HK-2 (cell line): ENCODE data around the gene IL12A.

Source experiments
- DNase-seq: peaks from one replicate; pipeline ENCODE4 v3.0.0-alpha.2; 2018; ENCODE audit not compliant: unreplicated experiment

IL12A gene

DNA sequence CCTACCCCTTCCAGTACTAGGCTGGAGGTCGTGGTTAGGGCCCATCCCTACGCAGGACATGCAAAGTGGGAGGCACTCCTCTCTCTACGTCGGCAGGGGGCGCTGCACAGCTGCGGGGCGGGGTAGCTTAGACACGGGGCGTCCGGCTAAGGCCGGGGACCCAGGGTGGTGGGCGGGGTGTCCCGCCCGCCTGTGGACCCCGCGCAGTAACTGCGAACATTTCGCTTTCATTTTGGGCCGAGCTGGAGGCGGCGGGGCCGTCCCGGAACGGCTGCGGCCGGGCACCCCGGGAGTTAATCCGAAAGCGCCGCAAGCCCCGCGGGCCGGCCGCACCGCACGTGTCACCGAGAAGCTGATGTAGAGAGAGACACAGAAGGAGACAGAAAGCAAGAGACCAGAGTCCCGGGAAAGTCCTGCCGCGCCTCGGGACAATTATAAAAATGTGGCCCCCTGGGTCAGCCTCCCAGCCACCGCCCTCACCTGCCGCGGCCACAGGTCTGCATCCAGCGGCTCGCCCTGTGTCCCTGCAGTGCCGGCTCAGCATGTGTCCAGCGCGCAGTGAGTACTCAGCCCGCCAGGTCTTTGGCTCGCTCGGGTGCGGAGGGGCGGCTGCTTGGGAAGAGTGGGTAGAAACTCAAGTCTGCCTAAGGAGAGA, at the start of gene IL12A:
IL12A (plus strand) TSS at position 219 of the 655 bp plus-strand sequence.
- DNase-seq = peak; percentile 90

DNA sequence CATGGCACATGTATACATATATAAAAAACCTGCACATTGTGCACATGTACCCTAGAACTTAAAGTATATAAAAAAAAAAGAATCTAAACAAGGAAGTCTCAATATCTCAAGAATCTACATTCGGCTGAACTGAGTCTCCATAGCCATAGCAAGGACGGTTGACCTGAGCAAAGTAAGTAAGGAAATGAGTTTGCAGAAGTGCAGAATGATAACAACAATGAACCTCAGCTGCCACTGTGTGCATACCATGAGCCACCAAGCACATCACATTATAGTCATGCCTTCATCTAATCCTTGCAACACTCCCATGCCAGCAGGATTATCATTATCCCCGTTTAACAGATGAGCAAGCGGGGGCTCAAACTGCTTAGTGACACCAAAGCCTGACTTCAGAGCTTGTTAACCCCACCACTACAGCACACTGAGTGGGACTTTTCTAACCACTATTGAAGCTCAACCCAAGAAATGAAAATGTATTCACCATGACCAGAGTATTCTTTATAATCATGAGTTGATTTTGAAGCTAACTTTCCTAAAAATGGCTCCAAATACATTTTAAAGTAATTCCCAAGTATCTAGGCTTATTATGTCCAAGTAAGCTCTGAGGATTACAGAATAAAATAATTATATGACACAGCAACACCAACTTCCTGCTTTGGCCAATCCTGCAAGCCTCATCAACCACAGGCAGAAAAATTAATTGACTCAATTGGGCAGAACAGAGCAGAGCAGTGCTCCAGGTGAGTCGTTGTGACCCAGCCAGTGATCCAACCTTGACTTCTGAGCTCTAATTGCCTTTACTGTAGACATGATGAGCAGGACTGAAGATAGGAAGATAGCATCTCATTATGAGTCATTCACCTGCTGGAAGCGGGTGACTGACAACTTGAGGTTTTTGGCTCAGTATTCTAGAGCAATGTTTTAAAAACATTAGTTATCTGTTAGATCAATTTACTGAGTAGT, 47.3 kb upstream of the IL12A start:
- no peak for DNase-seq

DNA sequence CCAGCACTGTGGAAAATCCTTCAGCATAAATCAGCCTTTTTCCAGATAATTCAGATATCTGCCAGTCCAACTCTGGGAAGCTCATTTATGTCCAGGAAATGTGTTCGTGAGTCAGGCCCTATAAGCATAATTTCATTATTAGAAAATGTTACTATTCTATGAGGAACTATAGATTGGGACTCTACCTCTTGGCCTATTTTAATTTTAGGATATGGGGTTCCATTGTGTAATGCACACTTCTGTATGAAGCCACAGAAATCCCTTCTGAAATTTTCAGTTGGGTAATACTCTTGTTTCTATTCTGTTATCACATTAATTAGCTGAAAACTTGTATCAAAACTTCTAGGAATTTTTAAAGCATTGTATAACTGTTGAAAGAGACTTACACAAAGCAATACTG, 43.9 kb upstream of the IL12A start:
- DNase-seq = no peak

DNA sequence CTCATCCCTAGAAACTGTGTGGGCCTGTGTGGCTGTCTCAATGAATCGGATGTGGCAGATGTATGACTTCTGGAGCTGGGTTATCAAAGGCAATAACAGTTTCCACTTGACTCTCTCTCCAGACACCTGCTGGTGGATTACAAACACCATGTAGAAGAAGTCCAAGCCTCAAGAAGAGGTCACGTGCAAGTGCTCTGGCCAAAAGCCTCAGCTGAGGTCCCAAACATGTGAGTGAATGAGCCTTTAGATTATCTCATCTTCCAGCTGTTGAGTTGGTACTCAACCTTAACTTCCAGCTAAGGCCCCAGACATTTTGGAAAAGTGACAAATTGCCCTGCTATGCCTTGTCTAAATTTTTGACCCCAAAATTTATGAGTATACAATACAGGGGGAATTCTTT, 42.7 kb upstream of the IL12A start:
- DNase-seq = no peak

DNA sequence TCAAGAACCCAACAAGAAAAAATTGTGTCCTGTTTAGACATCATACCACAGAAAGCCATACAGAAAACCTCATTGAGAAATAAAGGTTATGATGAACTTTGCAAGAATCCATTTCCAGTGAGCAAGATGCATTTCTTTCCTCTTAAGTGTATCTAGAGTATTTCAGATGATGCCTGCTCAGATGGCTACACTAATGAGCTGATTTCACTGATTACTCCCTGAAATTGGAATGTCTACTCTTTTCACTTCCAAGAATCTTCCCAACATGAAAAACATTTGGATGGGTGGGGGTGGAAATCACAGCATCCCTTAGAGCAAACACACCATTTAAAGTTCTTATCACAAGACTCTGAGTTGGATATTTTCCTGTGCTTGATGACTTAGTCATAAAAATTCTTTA, 41.4 kb upstream of the IL12A start:
- DNase-seq = no peak

DNA sequence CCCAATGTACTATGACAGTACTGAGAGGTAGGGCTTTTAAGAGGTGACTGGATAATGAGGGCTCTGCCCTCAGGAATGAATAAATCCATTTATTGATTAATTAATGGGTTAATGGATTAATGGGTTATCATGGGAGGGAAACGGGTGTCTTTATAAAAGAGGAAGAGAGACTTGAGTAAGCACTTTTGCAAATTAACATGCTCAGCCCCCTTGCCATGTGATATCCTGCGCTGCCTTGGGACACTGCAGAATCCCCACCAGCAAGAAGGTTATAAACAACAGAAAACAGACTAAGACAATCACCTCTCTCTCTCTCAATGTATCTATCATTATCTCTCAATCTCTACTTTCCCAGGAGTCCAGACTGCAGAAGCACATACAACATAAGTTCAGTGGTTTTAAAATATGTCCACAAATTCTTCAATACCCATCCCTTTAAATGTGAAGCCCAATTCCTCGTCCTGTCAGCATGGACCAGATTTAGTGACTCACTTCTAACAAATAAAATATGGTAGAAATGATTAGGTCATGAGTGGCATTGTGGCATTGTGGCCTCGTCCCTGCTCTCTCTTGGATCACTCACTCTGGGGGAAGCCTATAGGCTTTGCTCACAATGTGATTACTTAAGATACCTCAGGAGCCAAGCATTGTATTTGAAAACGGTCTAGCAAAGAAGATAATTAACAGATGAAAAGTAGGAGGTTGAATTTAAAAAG, 40.0 kb upstream of the IL12A start:
- no peak for DNase-seq

DNA sequence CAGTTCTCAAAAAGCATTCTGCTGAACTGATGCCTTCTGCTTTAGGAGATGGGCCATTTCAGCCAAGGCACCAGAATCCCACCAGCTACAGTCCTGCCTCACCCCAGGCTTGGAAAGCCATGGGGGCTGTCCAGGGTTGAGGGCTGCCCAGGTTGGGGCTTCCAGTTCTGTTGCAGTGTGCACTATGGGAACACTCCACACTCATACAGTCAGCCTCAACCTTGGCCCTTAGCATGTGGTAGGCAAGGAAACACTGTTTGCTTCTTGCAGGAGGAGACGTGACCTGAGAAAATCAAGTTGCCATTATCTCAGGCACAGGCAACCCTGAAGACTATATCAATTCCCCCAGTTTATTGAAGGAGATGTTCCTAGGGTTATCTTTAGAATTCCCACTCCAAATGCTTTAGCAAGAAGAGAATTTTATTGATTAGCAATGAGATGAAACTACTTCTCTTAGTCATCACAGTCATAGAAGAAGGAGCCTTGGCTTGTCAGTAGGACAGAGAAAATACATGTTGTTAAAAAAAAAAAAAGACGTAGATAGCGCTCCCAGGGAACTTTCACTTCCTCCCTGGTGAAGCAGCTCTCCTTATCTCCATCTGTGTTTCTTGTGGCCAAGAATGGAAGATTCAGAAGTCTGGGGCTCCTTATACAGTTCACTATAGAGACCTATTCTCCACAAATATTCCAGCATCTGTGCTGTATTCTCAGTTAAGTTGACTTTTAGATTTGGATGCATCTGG, 38.3 kb upstream of the IL12A start:
- no peak for DNase-seq

DNA sequence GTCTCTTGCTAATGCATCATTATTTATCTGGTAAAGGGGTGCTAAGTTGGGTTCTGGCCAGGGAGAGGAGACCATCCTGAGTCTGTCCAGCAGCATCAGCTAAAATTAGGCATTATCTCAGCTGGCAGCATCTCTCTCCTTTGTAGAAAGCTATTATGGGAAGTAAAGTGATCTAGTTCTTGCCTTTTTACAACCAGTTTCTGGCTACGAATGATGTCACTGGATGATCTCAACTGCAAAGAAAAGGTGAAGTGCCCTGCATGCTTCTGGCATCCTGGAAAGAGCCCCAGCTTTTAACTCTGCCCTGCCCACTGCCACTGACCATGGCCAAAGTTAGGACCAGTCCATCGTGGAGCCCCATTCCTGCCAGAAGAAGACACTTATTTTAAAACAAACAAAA, 37.1 kb upstream of the IL12A start:
- no peak for DNase-seq

DNA sequence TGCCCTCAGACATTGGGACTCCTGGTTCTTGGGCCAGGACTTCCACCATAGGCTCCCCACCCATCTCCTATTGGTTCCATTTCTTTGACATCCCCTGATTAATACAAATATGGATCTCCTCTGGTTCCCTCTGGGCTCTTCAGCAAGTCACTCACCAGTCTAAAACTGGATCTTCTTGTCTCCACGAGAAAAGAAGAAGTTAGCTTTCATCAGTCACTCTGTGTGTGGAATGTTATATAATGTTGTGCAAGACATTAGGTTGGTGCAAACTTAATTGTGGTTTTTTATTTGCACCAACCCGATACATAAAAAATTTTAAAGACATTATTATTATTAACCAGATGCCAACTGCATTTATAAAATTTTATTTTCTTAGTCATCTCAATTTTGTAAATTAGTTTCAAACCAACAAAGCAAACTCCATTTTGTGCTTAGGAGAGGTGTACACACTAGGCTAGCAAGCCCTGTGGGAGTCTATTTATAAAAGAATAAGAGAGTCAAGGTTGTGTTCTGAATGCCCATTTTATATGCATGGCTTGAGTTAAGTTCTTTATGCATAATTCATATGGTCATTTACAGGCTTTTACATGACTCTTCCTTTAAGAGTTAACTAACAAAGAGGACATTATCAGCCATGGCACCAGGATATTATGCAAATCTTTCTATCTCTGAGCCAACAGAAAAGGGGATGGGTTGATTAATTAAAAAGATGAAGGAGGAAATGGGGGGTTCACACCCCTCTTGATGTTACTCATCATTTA, 35.1 kb upstream of the IL12A start:
- DNase-seq = no peak

DNA sequence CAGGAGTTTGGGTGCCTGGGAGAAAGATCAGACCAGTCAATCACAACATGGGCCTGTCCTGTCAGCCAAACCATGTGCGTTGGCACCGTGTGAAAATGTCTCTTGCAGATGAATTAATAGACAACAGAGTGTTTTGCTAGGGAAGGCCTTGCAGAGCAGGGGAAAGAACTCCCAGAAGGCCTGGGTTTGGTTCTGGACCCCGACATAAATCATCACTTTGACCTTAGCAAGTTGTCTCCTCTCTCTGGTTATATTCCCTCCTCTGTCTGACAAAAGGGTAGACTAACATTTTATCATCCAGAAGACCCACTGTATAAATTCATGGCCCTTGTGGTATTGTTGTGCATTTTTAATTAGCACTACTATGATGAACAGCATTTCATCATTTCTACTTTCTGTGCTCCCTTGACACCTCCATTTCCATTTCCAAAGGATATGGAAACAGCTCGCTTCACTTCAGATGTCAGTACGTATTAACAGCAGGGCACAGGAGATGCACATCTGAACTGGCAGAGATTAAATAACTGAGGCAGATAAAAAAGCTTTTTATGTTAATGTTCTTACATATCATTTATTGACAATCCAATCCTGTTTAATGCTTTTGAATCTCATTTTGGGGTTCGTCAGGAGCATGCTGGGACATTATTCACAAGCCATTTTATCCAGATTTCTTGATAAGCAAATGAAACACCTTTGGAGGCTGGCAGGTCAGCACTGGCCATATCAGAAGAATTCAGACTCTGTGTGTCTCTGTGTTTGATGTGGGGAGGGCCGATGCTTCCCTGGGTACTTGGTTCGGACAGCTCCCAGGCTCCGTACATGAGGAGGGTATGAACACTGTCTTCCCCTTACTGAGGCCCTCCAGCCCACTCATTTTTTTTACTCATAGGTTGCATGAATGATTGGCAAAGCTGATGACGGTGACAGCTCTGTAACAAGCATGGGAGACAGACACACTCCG, 28.2 kb upstream of the IL12A start:
- DNase-seq = no peak

DNA sequence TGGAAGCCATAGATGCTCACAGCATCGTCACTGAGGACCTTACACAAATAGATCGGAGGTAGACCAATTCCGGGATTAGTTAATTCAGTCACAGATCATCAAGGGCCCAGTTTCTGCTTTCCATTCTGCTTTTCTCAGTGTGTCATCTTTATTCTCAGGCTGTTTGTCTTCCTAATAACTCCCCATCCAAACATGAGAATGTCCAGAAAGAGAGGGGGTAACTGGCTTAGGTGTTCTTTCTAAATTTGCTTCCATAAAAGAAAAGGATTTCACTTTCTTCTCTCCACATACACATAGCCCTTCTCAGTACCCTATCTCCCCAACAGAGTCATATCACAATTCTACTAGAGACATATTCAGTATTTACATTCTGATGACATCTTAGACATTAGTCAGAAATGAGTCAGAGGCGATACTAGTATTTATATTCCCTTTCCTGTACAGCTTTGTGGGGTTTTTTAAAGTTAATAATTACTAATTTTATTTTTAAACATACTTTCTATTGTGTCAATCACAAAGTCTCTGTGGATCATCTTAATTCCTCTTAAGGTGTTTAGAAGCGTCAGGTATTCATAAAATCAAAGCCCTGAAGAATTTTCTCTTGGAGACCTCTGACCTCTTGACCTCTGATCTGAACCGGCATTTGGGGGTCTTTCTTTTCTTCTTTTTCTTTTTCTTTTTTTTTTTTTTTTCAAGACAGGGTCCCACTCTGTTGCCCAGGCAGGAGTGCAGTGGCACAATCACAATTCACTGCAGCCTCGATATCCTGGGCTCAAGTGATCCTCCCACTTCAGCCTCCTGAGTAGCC, 24.3 kb upstream of the IL12A start:
- DNase-seq = no peak

DNA sequence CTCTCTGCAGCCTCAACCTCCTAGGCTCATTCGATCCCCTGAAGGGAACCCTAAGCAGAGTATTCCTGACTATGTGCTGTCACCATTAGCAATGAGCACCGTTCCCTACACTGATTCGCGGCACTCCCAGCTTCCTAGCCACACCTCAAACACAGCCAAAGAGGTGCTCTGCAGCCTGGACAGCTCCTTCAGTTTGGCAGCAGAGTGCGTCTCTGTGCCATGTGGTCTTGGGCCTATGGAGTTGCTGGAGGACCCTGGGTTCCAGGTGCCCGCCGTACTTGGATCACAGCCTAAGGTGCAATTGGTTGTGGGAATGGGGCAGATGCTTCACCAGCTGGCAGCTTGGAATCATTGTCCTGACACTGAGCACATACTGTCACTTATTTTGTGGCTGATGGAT, 17.3 kb upstream of the IL12A start:
- DNase-seq = no peak

DNA sequence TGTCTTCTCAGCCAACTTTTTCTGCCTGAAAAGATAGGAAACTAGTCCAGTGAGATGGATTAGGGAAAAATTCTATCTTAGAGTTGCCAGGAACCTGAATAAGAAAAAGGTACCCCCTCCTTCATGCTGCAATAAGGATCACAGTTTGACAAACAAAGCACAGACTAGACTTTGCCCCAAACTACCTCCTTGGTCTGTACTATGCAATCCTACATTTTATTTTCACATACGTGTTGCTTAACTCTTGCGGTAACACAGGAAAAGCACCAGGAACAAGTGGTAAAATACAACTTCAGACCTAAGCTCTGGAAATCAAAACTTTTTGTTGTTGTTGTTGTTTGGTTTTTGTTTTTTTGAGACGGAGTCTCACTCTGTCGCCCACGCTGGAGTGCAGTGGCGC, 11.3 kb upstream of the IL12A start:
- DNase-seq = no peak

DNA sequence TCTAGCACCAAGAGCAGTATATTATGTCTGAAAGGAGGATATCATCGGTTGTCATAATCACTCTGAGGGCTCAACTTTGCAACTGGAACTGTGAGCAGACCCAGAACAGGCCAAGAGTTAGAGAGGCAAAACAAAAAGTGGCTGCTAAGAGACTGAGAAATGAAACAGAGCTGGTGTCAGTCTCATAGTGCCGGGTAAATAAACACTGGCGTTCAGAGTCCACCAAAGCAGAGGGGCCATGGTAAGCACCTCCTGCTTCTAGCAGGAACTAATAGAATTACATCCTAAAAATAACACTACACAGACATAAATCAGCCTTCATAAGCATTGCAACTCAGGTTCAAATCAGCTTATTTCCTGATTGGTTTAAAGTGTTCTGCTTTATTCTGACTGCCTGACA, 10.3 kb upstream of the IL12A start:
- DNase-seq = no peak

DNA sequence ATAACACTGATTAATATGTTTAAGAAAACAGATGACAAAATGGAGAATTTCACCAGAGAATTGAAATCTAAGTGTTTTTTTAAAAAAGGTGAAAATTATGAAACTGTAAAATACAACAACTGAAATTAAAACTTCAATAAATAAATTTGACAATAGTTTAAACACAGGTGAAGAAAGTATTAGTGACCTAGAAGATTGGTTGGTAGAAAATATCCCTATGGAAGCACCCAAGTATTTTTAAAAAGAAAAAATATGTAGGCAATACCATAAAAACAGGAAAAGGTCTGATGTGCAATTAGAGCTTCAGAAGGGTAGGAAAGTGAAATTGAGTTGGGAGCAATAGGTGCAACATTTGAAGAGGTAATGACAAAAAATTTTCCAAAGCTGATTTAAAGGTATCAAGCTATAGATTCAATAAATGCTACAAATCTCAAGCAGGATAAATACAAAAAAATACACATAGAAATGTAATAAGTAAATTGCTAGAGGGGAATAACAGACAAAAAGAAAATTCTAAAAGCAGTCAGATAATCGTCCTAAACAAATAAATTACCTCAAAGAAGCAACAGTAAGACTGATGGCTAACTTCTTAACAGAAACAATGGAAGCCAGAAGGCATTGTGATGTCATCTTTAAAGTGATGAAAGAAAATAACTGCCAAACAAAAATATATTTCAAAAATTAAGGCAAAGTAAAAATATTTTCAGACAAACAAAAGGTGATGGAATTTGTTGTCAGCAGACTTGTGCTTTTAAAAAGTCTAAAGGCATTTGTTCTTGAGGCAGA, 9.5 kb upstream of the IL12A start:
- no peak for DNase-seq

DNA sequence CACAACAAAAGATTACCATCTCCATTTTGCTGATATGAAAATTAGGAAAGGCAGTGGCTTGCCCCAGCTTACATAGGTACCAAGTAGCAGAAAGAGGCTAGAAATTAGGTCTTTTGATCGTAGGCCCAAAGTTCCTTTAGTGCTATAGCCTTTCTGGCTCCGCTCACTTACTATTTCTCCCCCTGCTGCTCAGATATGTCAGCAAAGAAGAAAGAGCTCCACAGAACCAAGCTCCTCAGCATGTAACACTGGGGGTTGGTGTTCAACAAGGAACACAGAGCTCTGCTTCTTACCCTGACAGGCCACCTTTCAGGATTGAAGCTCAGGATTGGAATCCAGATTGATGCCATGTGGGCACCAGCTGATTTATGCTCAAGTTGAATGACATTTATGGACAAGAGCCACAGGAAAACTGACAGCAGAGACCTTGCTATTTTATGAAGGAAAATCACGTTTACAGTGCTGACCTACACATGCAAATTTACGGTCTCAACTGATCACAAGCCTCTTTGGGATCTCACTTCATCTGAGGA, 6.1 kb upstream of the IL12A start:
- no peak for DNase-seq

DNA sequence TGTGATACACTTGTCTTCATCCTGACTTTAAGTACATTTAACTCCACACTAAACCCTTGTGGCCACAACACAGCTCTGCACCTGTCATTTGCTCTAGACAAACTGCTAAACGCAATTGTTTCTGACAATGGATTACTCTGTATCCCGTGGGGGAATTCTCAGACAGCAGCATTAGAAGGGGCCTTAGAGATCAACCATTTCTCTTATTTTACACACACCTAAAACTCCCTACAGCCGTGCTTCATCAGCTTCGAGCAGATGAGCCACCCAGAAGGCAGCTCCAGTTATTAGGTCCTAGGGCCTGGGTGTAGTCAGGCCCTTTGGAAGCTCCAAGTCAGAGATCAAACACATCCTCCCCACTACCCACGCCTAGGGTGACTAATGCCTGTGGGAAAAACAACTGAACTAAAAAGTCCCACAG, 1.3 kb upstream of the IL12A start:
- DNase-seq = peak; percentile 35
